Kidney epithelial cell (primary cell): ENCODE data around the gene MED13L. TPM values are rescaled to one million over a fixed set of nuclear protein-coding genes. Genes with fewer than 3 reads are reported as not detected.
"Not testable (repeated sequence)": the region's sequence is repeated elsewhere in the genome, so short reads cannot be mapped to it uniquely, and the experiment has no call there.

Experiments used
- DNase-seq: peaks from one replicate; pipeline ENCODE4 v3.0.0-alpha.2; 2010; ENCODE audit warnings: low read depth
- H3K27me3 ChIP-seq: 2 replicates; pipeline ENCODE4 v1.6.0; 2011; ENCODE audit warnings: low read length; ENCODE audit not compliant: control insufficient read depth, insufficient read depth
- H3K36me3 ChIP-seq: 2 replicates; pipeline ENCODE4 v1.5.1; 2011; ENCODE audit warnings: low read length; ENCODE audit not compliant: control insufficient read depth, insufficient read depth
- H3K4me3 ChIP-seq: 2 replicates; pipeline ENCODE4 v1.5.1; 2011; ENCODE audit warnings: low read depth, mild to moderate bottlenecking, control low read depth, low read length
- CTCF ChIP-seq: IDR thresholded peaks from 2 replicates; pipeline ENCODE4 v1.5.1; 2011; ENCODE audit warnings: mild to moderate bottlenecking, moderate library complexity, low read length, control low read depth, inconsistent platforms; ENCODE audit not compliant: insufficient read depth, poor library complexity, severe bottlenecking
- total RNA-seq: library from RNA; depleted of rRNA; stranded (reverse); fragments of >200 nt; gene quantifications from 2 replicates; pipeline ENCODE4 v1.2.3, GENCODE V29; 2015

The MED13L gene
- total RNA-seq, 1 donor from 2014 or later: 45.9 TPM

- peaks cover 1% of the 10 kb centered on the region for H3K36me3 ChIP-seq
- DNase-seq: peak; percentile 52
- no peaks in the 10 kb centered on the region for H3K27me3 ChIP-seq
- no peak overlapping the region for H3K4me3 ChIP-seq
- TF ChIP-seq CTCF: no peak
Observed at GRCh38 chr12:116135209-116135930, 142.1 kb downstream of the MED13L start.

- Histone ChIP-seq H3K4me3 (no peak overlapping the region), H3K27me3 (no peaks in the 10 kb centered on the region), H3K36me3 (peaks cover 1% of the 10 kb centered on the region)
- no peak for TF ChIP-seq CTCF
- DNase-seq: no peak
Observed at GRCh38 chr12:116133636-116134214, 143.8 kb downstream of the MED13L start.

- Histone ChIP-seq H3K27me3 (no peaks in the 10 kb centered on the region), H3K36me3 (peaks cover 1% of the 10 kb centered on the region), H3K4me3 (no peak overlapping the region)
- DNase-seq: no peak
- TF ChIP-seq CTCF: no peak
Observed at GRCh38 chr12:116133149-116133548, 144.3 kb downstream of the MED13L start.

- H3K36me3 ChIP-seq, DNase-seq, H3K4me3 ChIP-seq, H3K27me3 ChIP-seq: not testable (repeated sequence)
Observed at GRCh38 chr12:116131987-116132386, 145.5 kb downstream of the MED13L start.

GRCh38 chr12:116131176-116131575 is 146.3 kb downstream of the MED13L start:
- DNase-seq: no peak
- no peaks in the 10 kb centered on the region for H3K27me3 ChIP-seq
- no peak overlapping the region for H3K4me3 ChIP-seq
- H3K36me3 ChIP-seq: peaks cover 1% of the 10 kb centered on the region
- TF ChIP-seq CTCF: no peak

- Histone ChIP-seq H3K36me3 (peaks cover 1% of the 10 kb centered on the region), H3K27me3 (no peaks in the 10 kb centered on the region), H3K4me3 (no peak overlapping the region)
- DNase-seq: no peak
- no peak for TF ChIP-seq CTCF
Observed at GRCh38 chr12:116130431-116130830, 147.1 kb downstream of the MED13L start.
